HG02763 (cell line): Measurements from ENCODE around the gene KIF2A.

Experiments
- ATAC-seq: cut with Tn5 transposase; IDR thresholded peaks from one replicate; pipeline ENCODE4 v1.9.1; 2021; ENCODE audit warnings: mild to moderate bottlenecking, moderate library complexity; ENCODE audit not compliant: unreplicated experiment

Gene KIF2A

DNA sequence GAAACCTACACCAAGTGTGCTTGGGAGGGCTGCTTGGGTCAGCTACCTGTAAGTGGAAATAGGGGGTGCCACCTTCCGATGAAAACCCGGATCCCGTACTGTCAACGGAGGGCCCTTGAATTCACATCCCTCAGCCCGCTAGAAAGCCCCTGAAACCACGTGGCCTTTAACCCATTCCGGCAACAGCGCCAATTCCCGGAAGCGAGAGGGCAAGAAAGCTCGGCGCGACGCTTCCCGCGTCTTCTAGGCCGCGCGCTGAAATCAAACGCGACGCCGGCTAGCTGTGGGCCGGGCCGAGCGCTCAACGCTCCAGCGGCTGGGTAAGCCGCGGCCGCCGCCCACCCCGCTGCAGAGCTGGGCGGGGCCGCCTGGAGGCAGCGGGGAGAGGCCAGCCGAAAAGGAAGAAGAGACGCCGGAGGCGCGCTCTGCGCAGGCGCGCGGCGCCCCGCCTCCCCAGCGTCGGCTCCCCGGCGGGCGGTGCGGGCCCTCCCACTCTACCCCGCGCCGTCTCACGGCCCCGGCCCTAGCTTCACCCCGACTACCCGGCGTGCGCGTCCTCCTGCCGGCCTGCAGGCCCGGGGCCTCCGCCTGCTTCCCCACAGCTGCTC lies at the start of gene KIF2A:
TSS of gene KIF2A (plus strand) at position 492 of the 608 bp plus-strand sequence. CDS start 267 bp downstream, outside the sequence.
- ATAC-seq = peak; percentile 93

DNA sequence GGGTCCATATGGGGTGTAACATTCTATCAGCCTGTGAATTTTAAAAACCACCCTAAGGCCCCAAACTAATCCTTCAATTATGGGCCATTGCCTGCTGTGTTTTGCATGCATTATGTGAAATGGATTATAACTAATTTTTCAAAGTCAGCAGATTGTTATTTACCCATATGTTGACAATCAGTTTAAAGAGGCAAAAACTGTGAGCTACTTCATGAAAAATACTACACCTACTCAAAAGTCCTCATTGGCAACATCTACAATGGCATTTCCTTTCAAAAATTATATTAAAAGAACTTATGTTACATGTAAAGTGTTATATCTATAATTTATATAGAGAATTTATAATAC lies 49.0 kb upstream of the KIF2A start:
- ATAC-seq = no peak

DNA sequence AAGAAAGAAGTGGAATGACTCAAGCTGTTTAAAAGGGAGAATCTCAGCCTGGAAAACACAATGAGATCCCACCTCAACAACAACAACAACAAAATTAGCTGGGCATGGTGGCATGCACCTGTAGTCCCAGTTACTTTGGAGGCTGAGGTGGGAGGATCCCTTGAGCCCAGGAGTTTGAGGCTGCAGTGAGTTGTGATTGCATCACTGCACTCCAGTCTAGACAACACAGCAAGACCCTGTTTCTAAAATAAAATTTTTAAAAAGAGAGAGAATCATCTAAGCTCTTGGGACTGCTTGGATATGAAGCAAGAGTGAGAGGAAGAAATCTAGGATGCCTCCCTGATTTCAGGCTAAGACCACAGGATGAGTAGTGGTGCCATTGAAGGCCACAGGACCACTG lies 47.4 kb upstream of the KIF2A start:
- ATAC-seq = no peak

DNA sequence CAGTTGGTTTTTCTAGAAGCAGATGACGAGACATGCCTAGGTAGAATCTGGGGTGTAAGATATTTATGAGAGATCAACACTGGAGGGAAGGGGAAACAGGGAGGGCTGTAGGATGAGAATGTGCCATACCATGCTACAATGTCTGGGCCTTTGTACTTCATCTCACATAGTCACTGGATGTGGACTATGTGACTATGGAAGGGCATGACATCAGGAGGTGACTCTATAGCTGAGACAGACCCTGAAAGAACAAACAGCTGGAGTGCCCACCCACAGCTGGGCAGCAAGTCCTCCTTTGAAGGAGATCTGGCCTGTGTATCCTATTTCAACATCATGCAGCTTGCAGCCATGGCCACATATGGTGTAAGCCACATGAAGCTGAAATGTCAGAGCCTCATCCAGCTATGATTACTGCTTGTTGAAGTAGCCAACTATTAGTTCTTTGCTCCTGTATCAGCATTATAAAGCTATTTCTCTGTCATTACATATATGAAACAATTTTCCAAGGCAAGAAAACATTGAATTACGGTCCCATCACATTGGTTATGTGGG lies 46.2 kb upstream of the KIF2A start:
- ATAC-seq = no peak

DNA sequence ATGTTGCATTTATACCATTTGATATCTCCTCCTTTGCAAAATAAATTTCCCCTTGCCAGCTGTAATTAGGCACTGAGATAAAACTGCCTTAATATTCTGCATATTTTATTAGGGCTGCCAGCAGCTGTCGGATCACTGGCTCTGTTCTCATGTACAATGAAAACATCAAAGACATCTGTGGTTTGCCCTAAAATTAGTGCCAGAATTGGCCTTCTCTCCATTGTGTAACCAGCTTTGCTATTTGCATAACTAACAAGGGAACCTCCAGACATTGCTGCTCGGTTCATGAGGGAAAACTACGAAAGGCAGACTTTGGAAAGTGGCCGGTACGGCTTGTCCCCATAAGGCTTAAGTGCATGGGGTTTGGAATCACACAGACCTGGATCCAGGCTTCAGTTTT lies 45.5 kb upstream of the KIF2A start:
- ATAC-seq = no peak

DNA sequence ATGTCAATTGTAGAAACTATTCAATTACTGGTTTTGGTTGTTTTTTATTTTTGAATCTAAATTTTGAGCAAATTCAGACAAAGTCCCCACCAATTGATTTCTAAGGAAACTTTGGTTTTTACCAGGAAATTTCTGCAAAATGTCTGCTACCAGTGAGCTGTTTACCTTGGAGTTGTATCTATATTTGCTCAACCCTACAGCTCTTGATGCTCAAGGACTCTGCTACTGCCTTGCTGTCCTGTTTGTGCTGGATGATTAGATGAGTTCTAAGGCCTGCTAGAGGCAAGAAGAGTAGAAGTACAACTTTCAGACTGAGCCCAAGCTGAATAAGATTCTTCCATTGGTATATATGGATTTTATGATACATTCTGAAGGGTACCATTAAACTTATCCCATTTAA lies 42.6 kb upstream of the KIF2A start:
- ATAC-seq = no peak

DNA sequence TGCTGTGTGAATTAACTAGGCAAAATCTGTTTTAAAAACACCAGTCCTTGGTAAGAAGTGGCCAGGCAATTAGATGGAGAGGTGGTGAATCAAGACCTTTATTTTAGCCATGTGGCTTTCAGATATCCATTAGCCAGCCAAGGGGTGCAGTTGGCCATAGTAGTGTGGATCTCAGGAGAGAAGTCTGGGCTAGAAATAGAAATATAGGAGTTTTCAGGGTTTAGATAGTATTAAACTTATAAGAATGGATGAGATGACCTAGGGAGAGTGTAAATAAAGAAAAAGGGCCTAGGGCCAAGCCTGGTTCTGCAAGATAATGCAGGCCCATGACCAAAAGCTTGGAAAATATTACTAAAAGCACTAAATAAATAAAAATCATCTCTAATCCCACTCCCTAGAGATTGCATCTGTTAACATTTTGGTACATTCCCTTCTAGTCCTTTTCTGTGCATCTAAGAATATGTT lies 40.3 kb upstream of the KIF2A start:
- no peak for ATAC-seq

DNA sequence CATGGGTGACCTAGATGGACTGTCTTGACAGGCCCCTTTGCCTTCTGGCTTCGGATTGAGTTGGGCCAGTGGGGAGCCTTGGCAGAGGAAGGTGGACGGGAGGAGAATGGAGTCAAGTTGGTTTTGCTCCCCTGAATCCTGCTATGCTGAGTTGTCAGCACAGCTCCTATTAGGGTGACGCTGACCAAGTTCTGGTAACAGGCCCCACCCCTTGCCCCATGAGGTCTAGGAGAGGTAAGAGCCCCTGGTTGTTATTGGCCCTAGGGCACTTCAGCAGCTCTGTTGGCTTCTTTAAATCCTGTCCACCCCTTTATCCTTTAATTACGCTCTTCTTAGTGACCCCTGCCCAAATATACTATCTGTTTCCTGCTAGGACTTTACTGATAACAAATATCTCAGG lies 39.4 kb upstream of the KIF2A start:
- ATAC-seq = no peak

DNA sequence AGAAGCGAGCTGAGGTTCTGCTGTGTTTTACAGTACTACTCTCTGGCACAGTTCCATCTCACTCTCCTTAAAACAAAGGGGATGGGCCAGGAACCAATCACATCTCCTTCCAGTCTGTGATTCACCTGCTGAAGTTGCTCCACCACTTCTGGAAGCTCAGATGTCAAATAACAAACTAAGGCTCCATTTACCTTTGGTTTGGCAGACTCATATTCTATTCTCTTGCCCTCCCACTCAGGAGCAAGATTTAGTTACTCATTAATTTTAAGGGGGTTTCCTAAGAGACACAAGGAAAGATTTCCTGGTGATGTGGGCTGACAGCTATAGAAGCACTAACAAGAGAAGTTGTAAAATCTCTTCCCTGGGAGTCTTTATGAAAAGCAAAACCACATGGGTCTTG lies 37.8 kb upstream of the KIF2A start:
- peak; percentile 70 for ATAC-seq

DNA sequence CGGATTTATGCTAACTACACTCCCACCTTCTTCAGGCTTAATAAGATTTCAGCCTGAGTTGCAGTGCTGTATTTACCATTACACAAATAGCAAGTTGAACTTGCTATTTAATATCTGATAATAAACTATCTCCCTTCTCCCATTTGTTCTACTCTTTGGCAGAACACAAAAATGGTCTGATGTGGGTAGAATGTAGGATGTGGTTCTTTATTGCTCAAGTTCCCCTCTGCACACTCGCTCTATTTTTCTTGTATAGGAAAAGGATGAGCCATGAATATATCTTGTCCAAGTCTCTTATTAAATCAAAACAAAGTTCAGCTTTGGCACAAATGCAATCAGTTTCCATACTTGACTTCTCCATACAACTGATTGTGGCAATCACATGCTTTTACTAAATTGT lies 37.2 kb upstream of the KIF2A start:
- no peak for ATAC-seq

DNA sequence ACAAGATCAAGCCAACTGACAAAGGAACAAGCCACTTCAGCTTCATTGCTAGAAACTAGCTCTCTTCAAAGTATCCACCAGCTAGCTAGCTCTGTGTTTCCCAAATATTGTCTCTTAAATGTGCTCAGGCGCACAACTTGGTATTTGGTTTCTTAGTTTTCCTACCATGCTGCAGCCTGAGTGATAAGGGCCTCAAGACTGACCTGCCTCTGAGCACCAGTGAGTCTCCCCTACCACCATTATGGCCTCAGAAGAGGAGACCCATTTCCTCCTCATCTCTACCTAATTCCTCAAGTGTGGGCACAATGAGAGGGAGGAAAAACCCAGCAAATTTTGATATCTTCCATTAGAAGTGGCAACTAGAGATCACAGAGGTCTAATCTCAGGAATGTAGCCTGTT lies 34.6 kb upstream of the KIF2A start:
- ATAC-seq = no peak

DNA sequence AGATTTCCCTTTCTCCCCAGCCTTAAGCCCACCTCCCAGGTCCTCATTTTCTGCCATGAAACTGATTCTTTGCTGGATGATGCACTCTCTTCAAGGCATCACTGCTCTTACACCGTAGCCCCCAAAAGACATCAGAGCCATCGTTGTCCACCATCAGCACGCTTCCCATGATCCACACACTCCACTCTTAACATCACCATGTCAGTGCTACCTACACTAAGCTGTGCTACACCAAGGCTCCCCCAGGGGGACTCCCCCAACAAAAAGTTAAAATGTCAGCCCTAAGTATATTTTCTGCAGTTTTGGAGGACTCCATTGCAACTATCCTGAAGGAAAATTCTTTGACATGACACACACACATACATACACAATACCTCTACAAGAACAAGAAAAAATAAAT lies 34.1 kb upstream of the KIF2A start:
- ATAC-seq = no peak

DNA sequence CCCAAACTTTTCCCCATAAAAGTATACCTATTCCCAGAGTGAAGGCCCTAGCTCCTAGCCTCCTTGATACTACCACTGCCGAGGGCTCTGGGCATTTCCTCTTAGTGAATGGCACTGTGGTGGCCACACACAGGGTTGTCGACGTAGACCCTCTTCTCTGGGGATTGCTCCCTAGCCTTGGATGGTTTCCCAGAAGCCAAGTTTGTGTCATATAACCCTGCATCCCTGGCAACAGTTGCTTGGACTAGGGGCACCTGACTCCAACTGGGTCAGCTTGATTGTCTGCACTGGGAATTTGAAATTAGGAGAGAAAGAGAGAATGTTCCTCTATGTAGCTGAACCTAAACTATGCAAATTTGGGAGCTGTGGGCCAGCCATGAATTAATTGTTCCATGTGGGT lies 32.3 kb upstream of the KIF2A start:
- ATAC-seq = no peak

DNA sequence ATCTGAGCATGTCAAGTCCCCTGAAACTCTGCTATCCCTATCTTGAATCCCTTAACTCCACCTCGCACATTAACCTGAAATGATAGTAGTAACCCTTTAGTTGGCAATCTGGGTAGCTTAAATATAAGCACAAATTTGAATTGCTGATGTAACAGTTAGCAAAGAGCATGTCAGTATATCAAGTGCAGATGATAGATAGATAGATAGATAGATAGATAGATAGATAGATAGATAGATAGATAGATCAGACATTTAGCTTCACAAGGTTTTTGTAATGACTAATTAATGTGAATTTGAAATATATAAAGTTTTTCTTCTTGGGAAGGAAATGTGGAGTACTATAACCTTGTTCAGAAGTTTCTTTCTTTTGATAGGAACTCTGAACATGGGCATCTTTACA lies 30.4 kb upstream of the KIF2A start:
- no peak for ATAC-seq

DNA sequence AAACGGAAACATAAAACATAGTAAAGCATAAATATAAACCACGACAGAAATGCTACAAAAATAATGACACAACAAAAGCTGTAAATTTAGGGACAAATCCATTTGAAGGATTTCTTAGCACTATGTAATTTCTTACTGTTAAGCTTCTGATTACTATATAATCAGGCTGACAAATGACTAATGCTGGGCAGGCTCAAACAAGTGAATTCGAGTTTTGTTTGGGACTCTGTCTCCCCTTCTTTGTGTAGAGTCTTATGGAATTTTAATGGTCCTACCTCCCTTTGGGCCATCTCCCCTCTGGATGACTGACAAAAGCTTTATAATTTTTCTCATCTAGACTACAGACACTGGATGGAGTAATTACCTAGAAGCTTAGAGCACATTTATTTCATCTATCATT lies 24.6 kb upstream of the KIF2A start:
- no peak for ATAC-seq

DNA sequence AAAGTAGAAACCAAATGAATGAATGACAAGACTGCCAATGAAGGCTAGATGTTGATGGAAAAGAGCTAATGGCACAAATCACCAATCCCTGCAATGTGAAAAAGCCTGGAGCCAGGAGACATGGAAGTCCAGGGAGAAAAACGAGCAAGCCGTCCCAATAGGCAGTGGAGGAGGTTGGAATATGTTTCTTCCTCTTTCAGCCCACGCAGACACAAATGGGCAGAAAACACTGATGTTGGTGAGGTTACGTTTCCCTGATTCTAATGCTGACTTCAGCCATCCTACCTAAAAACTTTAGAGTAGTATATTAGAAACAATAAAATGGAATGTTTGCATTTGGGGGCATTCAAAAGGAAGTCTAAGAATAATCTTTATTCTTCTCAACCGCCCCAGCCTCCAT lies 23.9 kb upstream of the KIF2A start:
- no peak for ATAC-seq

DNA sequence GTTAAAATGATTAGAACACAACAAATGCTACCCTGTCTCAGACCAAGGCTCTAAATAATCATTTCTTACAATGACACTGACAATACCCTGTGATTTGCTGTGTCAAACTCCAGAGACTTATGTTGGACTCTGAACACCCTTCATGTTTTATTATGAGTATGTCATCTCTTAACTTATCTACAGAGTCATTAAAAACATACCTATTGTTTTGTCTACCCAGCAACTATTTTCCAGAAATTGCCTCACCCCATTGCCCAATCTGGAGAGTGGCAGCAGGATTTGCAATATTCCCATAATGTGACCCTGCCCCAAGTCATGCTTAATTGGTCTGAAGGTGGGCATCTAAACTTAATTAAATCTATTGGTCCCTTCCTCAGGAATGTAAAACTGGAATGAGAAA lies 23.0 kb upstream of the KIF2A start:
- ATAC-seq = no peak

DNA sequence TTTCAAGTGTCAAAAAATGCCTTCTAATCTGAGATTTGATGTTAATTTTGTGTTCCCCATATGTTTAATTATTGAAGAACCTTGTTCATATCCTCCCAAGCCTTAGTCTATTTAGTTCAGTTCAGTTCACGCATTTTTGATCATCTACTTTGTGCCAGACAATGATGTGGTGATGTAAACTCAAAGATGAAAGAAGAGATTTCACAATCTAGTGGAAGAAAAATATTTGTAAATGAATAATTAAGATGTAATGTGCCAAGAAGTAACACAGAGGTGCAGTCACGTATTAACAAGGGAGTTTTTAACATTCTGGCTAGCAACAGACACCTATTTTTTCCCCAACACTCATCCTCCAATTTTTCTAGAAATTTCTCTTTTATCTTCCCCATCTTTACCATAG lies 22.1 kb upstream of the KIF2A start:
- ATAC-seq = no peak

DNA sequence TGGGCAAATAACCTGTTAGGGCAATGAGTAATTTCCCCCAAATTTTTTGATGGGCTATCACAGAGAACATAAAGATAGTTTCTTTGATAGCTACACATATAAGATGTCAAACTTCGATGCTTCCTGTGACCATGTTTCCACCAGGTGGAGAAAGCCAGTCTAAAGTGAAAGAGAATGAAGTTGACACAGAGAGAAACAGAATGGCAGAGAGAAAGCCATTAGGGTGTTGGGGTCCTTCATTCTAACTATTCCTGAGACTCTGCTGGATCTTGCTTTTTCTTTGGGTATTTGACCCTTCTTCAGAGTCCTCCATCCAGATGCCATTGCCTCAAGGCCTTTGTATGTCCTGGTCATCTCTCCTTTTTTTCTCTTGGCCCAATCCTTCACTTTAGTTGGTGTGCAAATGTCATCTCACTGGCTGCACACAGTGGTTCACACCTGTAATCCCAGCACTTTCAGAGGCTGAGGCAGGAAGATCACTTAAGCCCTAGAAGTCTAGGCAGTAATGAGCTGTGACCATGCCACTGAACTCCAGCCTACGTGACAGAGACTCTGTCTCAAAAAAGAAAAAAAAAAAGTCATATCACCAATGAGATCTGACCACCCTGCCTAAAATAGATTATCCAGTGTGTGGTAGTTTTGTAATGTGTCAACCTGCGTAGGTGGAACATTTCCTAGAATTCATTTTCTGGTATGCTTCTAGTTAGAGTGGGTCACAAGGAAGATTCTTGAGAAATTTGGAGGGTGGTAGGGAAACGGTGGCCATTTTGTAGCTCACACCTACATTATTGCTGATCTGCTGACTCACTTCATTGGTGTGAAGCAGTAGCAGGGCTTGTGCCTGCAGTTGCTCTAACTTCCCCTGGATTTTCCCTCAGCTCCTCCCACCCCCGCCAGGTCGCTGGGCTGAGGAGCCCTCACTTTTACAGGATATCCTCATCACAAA lies 20.8 kb upstream of the KIF2A start:
- peak; percentile 72 for ATAC-seq

DNA sequence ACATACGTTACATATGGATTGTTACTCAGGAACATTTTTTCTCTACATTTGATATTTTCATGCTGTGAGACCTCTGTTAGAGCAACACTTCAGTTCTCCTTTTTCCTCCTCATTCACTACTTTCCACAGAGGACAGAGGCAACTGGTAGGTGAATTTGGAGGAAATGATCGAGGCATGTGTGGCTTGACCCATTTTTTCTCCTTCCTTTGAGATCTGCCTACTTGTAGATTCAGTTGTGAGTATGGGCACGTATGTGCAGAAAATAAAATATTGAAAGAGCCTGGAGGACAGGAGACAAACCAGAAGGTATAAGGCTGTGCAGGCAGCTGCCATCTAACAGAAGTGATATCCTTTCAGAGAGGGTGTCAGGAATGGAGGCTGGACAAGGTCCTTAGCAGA lies 19.2 kb upstream of the KIF2A start:
- ATAC-seq = no peak

DNA sequence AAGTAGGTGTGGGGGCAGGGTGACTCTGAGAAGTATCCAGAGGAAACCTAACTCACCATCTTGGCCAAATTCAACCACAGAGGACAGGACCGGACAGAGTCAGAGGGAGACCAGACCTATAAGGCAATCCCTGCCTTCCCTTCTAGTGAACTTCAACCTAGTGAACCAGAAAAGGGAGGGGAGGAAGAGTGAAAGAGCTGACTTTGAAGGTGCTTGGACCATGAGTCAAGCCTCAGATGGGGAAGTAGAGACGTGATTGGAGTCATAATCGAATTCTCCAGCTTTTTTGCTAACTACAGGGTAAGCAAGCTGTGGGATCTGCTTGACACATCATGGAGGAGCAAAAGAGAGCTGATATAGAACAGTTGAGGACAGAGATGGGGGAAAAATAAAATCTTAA lies 18.8 kb upstream of the KIF2A start:
- no peak for ATAC-seq

DNA sequence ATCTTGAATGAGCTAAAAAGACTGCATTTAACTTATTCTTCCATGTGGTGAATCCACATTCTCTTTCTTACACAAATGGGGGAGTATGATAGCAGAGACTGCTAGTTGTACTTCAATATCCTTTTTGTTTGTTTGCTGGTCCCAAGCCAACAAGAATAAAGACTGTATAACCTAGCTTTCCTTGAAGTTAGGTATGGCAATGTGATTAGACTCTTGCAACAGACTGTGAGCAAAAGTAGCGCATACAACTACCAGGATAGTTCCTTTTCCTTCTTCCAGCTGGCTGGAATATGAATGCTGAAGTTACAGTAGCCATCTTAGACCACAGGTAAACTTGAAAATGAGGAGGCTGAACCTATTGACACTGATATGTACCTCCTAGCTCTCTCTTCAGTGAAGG lies 17.9 kb upstream of the KIF2A start:
- ATAC-seq = no peak
